ENCODE results near the gene EPN2. TPM values are rescaled to one million over a fixed set of nuclear protein-coding genes. Genes with fewer than 3 reads are reported as not detected.

Gene EPN2
- total RNA-seq, 1 experiment from 2014 or later, result 113 TPM

- TF ChIP-seq EZH2 (IDR thresholded peaks at IDR 0.05; ENCODE audit: low read depth) (no peak), CTCF (conservative IDR thresholded peaks at IDR 0.05) (no peak)
Observed at GRCh38 chr17:19296786-19297778, 59.9 kb downstream of the EPN2 start.

GRCh38 chr17:19298569-19299213 is 61.5 kb downstream of the EPN2 start:
- CTCF ChIA-PET, result no interaction called here

More at GRCh38 chr17:19296786-19297778, 59.9 kb downstream of the EPN2 start:
- ChIA-PET POLR2A (ENCODE audit: unreplicated experiment) (no interaction called here), CTCF (no interaction called here)
- no peaks in the 10 kb centered on the region for H3K9me2 ChIP-seq (ENCODE audit: insufficient read depth)
- H3K36me3 ChIP-seq (ENCODE audit: low read depth), result no peaks in the 10 kb centered on the region
- H4K20me1 ChIP-seq (ENCODE audit: insufficient read depth), result peaks cover 25% of the 10 kb centered on the region
- H2AFZ ChIP-seq, result no peak overlapping the region
- no peaks in the 10 kb centered on the region for H3K27me3 ChIP-seq (ENCODE audit: insufficient read depth, low read depth)
- H3K4me2 ChIP-seq, result no peak overlapping the region
- no peak for DNase-seq
- intact Hi-C loops (cut with micrococcal nuclease; ENCODE audit: unreplicated experiment), result no loop called here
- BruUV-seq (replicated peaks), result no TSS peak
- H3K4me1 ChIP-seq (replicated peaks; ENCODE audit: insufficient read depth), result no peaks in the 10 kb centered on the region
- H3K27ac ChIP-seq, result no peak overlapping the region
- H3K4me3 ChIP-seq, result no peak overlapping the region
- H3K9me3 ChIP-seq (ENCODE audit: insufficient read depth, low read depth), result no peaks in the 10 kb centered on the region
- H3K79me2 ChIP-seq (ENCODE audit: low read depth), result 0 out of 2 replicates have a peak, but pooled peaks cover 6% of the 10 kb centered on the region
- H3F3A ChIP-seq (ENCODE audit: insufficient read depth, low read depth), result peaks cover 9% of the 10 kb centered on the region; the same call in 1 of the 2 replicates

More at GRCh38 chr17:19298569-19299213, 61.5 kb downstream of the EPN2 start:
- intact Hi-C loops (cut with micrococcal nuclease; ENCODE audit: unreplicated experiment), result no loop called here
- Histone ChIP-seq H3K79me2 (ENCODE audit: low read depth) (0 out of 2 replicates have a peak, but pooled peaks cover 6% of the 10 kb centered on the region), H3K4me1 (replicated peaks; ENCODE audit: insufficient read depth) (no peaks in the 10 kb centered on the region), H3K36me3 (ENCODE audit: low read depth) (no peaks in the 10 kb centered on the region), H3F3A (ENCODE audit: insufficient read depth, low read depth) (peaks cover 6% of the 10 kb centered on the region; the same call in 1 of the 2 replicates), H2AFZ (no peak overlapping the region), H3K27ac (no peak overlapping the region), H3K27me3 (ENCODE audit: insufficient read depth, low read depth) (no peaks in the 10 kb centered on the region), H3K4me3 (no peak overlapping the region), H3K4me2 (no peak overlapping the region), H3K9me2 (ENCODE audit: insufficient read depth) (no peaks in the 10 kb centered on the region), H3K9me3 (ENCODE audit: insufficient read depth, low read depth) (no peaks in the 10 kb centered on the region), H4K20me1 (ENCODE audit: insufficient read depth) (peaks cover 22% of the 10 kb centered on the region)
- DNase-seq, result no peak
- POLR2A ChIA-PET (ENCODE audit: unreplicated experiment), result interaction anchor here (0.6 kb wide), 1 partner anchor 79 kb away, joined by 3 read pairs; no protein-coding TSS in a partner anchor
- no TSS peak for BruUV-seq (replicated peaks)
- TF ChIP-seq CTCF (conservative IDR thresholded peaks at IDR 0.05) (no peak), EZH2 (IDR thresholded peaks at IDR 0.05; ENCODE audit: low read depth) (no peak)

Data from PC-9 (cell line).